Measurements from ENCODE around the gene CSNK2B.

Gene CSNK2B

GRCh38 chr6:31639043-31639442 lies 26.8 kb upstream of the CSNK2B start:
- no peak for DNase-seq

GRCh38 chr6:31639449-31639861 lies 26.4 kb upstream of the CSNK2B start:
- no peak for DNase-seq

- DNase-seq, result no peak
Observed at GRCh38 chr6:31640612-31641011, 25.3 kb upstream of the CSNK2B start.

GRCh38 chr6:31641370-31641769 lies 24.5 kb upstream of the CSNK2B start:
- no peak for DNase-seq

- DNase-seq, result no peak
Observed at GRCh38 chr6:31642798-31643570, 22.9 kb upstream of the CSNK2B start.

- DNase-seq, result no peak
Observed at GRCh38 chr6:31643818-31644454, 21.9 kb upstream of the CSNK2B start.

GRCh38 chr6:31645325-31645724 lies 20.6 kb upstream of the CSNK2B start:
- no peak for DNase-seq

- DNase-seq, result no peak
Observed at GRCh38 chr6:31651602-31652191, 14.2 kb upstream of the CSNK2B start.

- no peak for DNase-seq
Observed at GRCh38 chr6:31652925-31653724, 12.8 kb upstream of the CSNK2B start.

- no peak for DNase-seq
Observed at GRCh38 chr6:31654574-31655348, 11.1 kb upstream of the CSNK2B start.

GRCh38 chr6:31655349-31656237 lies 10.3 kb upstream of the CSNK2B start, which contains the start of gene APOM:
APOM (plus strand) TSS chr6:31655894; CDS start chr6:31655967, 73 bp downstream.
- DNase-seq, result no peak

GRCh38 chr6:31657406-31658157 lies 8.3 kb upstream of the CSNK2B start:
- DNase-seq, result peak; percentile 20

GRCh38 chr6:31658158-31658688 lies 7.7 kb upstream of the CSNK2B start:
- DNase-seq, result no peak

GRCh38 chr6:31658983-31659648 lies 6.8 kb upstream of the CSNK2B start:
- no peak for DNase-seq

GRCh38 chr6:31659649-31660380 lies 6.1 kb upstream of the CSNK2B start:
- DNase-seq, result peak; percentile 23

- peak; percentile 62 for DNase-seq
Observed at GRCh38 chr6:31660381-31661261, 5.3 kb upstream of the CSNK2B start, which contains the start of gene C6orf47. C6orf47 (minus strand) TSS chr6:31660778; CDS start chr6:31659947, 831 bp downstream.

- DNase-seq, result no peak
Observed at GRCh38 chr6:31661262-31662123, 4.4 kb upstream of the CSNK2B start.
